GM12878 (cell line): Measurements from ENCODE around the gene RDM1.

ENCODE experiments used
- CBX5 ChIP-seq: sonication (generic); IDR thresholded peaks from 2 replicates; pipeline ENCODE4 v1.6.1; 2016; ENCODE audit warnings: low read depth, moderate library complexity, mild to moderate bottlenecking, inconsistent platforms
- CTCF ChIP-seq, 3 experiments: IDR thresholded peaks in 2 of 3; conservative IDR thresholded peaks in 1 of 3; 2 replicates each; pipeline ENCODE4 v1.5.1; 2011; ENCODE audit warnings: low read depth in 3 of 3, low read length in 3 of 3, mild to moderate bottlenecking in 3 of 3, control low read depth in 2 of 3, moderate library complexity in 2 of 3, inconsistent platforms in 1 of 3, mixed read lengths in 1 of 3; ENCODE audit not compliant: control insufficient read depth in 2 of 3, insufficient read depth in 1 of 3; ENCODE audit errors: extremely low read depth in 1 of 3
- ZBED1 ChIP-seq: IDR thresholded peaks from 2 replicates; pipeline ENCODE4 v1.6.1; 2016; ENCODE audit warnings: borderline replicate concordance

DNA sequence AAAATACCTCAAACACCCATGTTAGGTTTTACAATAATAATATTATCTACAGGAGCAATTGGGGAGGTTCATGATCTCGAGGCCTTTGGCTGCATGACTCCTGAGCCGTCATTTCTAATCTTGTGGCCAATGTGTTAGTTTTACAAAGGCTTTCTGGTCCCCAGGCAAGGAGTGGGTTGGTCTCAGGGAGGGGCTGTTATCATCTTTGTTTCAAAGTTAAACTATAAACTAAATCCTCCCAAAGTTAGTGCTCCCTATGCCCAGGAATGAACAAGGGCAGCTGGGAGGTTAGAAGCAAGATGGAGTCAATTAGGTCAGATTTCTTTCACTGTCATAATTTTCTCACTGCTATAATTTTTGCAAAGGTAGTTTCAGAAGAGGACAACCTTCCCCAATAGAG, 41.3 kb downstream of the RDM1 start:
- TF ChIP-seq CBX5 (no peak), ZBED1 (no peak), CTCF (IDR thresholded peaks at IDR 0.05 in 2 of 3, conservative IDR thresholded peaks at IDR 0.05 in 1 of 3; ENCODE audit: control insufficient read depth in 2 of 3, extremely low read depth in 1 of 3, insufficient read depth in 1 of 3, low read depth in 3 of 3, low read length in 3 of 3) (no peak)
